ENCODE data around the gene LZTR1. TPM values are rescaled to one million over a fixed set of nuclear protein-coding genes. Genes with fewer than 3 reads are reported as not detected.
"Not testable (repeated sequence)": the region's sequence is repeated elsewhere in the genome, so short reads cannot be mapped to it uniquely, and the experiment has no call there.

Gene LZTR1
- total RNA-seq, 2 donors from 2014 or later = 25.7 to 66.9 TPM

GRCh38 chr22:21033895-21034294 lies 51.8 kb downstream of the LZTR1 start:
- H3K4me1 ChIP-seq = peaks cover 10% of the 10 kb centered on the region
- DNase-seq (no peak), ATAC-seq (no peak)
- H3K27ac ChIP-seq = no peak overlapping the region
- no peaks in the 10 kb centered on the region for H3K36me3 ChIP-seq (replicated peaks in 1 of 2; ENCODE audit: insufficient read depth in 1 of 2, low read depth in 2 of 2)
- H3K9me3 ChIP-seq = no peaks in the 10 kb centered on the region
- H3K27me3 ChIP-seq = no peaks in the 10 kb centered on the region
- intact Hi-C loops (cut with DNase I) = loop anchor here (10.0 kb wide), 1 partner anchor 61 kb away; no protein-coding TSS in a partner anchor
- H3K4me3 ChIP-seq = no peak overlapping the region
- 83 to 93% methylated on average over 3 of the region's 3 CpGs for WGBS, 2 donors
- TF ChIP-seq POLR2A (IDR thresholded peaks at IDR 0.05) (no peak), CTCF (IDR thresholded peaks at IDR 0.05) (no peak)

GRCh38 chr22:21034989-21035388 lies 52.9 kb downstream of the LZTR1 start:
- no peak overlapping the region for H3K4me3 ChIP-seq

GRCh38 chr22:21038405-21038804 lies 56.3 kb downstream of the LZTR1 start:
- H3K9me3 ChIP-seq = no peaks in the 10 kb centered on the region
- intact Hi-C loops (cut with DNase I) = loop anchor here (10.0 kb wide), 1 partner anchor 56 kb away; no protein-coding TSS in a partner anchor
- H3K27me3 ChIP-seq = no peaks in the 10 kb centered on the region
- ATAC-seq (no peak), DNase-seq (no peak)
- H3K4me3 ChIP-seq = no peak overlapping the region
- TF ChIP-seq POLR2A (IDR thresholded peaks at IDR 0.05) = no peak
- no peaks in the 10 kb centered on the region for H3K36me3 ChIP-seq (replicated peaks in 1 of 2; ENCODE audit: insufficient read depth in 1 of 2, low read depth in 2 of 2)
- WGBS, 2 donors = 36 to 37% methylated on average over 2 of the region's 2 CpGs
- H3K27ac ChIP-seq = no peak overlapping the region
- no peaks in the 10 kb centered on the region for H3K4me1 ChIP-seq

More at GRCh38 chr22:21034989-21035388, 52.9 kb downstream of the LZTR1 start:
- intact Hi-C loops (cut with DNase I) = loop anchor here (10.0 kb wide), 1 partner anchor 60 kb away; no protein-coding TSS in a partner anchor
- TF ChIP-seq POLR2A (IDR thresholded peaks at IDR 0.05) = no peak
- TF ChIP-seq CTCF (IDR thresholded peaks at IDR 0.05) = no peak
- no peak for ATAC-seq
- H3K4me1 ChIP-seq = peaks cover 10% of the 10 kb centered on the region
- WGBS, 2 donors = 65 to 74% methylated on average over 3 of the region's 3 CpGs
- no peaks in the 10 kb centered on the region for H3K36me3 ChIP-seq (replicated peaks in 1 of 2; ENCODE audit: insufficient read depth in 1 of 2, low read depth in 2 of 2)
- no peaks in the 10 kb centered on the region for H3K27me3 ChIP-seq
- H3K9me3 ChIP-seq = no peaks in the 10 kb centered on the region
- DNase-seq = no peak
- H3K27ac ChIP-seq = no peak overlapping the region

- intact Hi-C loops (cut with DNase I) = loop anchor here (10.0 kb wide), 1 partner anchor 56 kb away; no protein-coding TSS in a partner anchor
- H3K27ac ChIP-seq; DNase-seq; H3K4me1 ChIP-seq; ATAC-seq; H3K4me3 ChIP-seq; H3K27me3 ChIP-seq; H3K36me3 ChIP-seq (replicated peaks in 1 of 2; ENCODE audit: insufficient read depth in 1 of 2, low read depth in 2 of 2); H3K9me3 ChIP-seq: not testable (repeated sequence)
- WGBS, 2 donors = 90 to 96% methylated on average over 5 of the region's 5 CpGs
Measured at GRCh38 chr22:21039158-21039557, 57.1 kb downstream of the LZTR1 start.

GRCh38 chr22:21041937-21042336 lies 59.8 kb downstream of the LZTR1 start:
- Histone ChIP-seq H3K27me3 (no peaks in the 10 kb centered on the region), H3K4me1 (peaks cover 18% of the 10 kb centered on the region), H3K9me3 (no peaks in the 10 kb centered on the region), H3K36me3 (replicated peaks in 1 of 2; ENCODE audit: insufficient read depth in 1 of 2, low read depth in 2 of 2) (no peaks in the 10 kb centered on the region), H3K4me3 (no peak overlapping the region), H3K27ac (no peak overlapping the region)
- intact Hi-C loops (cut with DNase I) = no loop called here
- WGBS, 2 donors = 77 to 79% methylated on average over 4 of the region's 4 CpGs
- TF ChIP-seq POLR2A (IDR thresholded peaks at IDR 0.05) (no peak), CTCF (IDR thresholded peaks at IDR 0.05) (no peak)
- DNase-seq (no peak), ATAC-seq (no peak)
